HG03565 (cell line): ENCODE data around the gene ZDHHC6.
"Not testable (repeated sequence)": the region's sequence is repeated elsewhere in the genome, so short reads cannot be mapped to it uniquely, and the experiment has no call there.

Experiments used
- ATAC-seq: cut with Tn5 transposase; IDR thresholded peaks from one replicate; pipeline ENCODE4 v1.9.1; 2021; ENCODE audit warnings: mild to moderate bottlenecking, moderate library complexity; ENCODE audit not compliant: unreplicated experiment

ZDHHC6 gene

DNA sequence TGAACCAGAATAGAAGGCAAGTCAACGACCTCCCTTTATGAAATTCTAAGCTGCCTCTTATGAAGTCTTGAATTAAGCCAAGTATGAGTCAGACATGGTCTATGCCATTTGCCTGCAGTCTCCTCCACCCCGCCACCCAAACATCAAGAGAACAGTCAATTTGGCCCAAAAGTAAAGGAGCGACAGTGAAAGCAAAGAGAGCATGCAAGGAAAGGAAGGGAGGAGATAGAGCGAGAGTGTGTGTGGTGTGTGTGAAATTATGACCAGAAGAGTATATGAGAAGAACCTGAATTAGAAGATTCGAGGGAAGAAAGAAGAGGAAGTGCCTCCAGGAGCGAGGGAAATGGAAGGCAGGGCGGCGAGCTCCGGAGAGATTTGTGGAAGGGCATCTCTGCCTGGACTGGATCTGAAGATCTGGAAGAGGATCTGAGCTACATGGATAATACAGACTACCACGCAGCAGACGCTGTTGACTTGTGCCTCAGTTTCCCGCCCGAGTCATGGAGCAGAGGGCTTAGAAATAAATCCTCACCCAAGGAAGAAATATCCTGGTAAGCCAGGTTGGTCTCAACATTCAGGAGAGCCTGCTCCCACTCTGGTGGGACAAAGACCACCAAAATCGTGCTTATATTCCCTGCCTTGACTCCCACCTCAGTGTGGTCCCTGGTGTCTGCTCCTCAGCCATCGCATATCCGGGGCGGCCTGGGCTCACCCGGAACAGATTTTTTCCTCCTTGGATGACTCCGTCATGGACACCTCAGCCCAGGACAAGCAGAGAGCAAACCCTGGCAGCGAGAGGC lies 459 bp downstream of the ZDHHC6 start:
- ATAC-seq, result no peak

DNA sequence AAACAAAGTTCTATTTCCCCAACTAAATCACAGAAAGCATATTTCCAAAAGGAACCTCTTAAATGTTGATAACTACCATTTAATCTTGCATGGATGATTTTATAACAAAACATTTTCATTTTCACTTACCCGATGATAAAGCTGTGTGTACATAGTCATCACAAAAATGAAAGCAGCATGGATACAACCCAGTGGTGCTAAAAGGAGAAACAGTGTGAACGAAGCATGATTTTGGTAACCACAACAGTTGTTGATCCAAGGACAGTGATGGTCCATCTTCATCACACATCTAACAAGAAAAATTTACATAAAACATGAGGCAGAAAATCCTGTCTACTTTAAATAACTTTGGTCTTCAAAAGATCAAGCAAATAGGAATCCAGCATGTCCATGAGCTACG lies 4.7 kb downstream of the ZDHHC6 start:
- no peak for ATAC-seq

DNA sequence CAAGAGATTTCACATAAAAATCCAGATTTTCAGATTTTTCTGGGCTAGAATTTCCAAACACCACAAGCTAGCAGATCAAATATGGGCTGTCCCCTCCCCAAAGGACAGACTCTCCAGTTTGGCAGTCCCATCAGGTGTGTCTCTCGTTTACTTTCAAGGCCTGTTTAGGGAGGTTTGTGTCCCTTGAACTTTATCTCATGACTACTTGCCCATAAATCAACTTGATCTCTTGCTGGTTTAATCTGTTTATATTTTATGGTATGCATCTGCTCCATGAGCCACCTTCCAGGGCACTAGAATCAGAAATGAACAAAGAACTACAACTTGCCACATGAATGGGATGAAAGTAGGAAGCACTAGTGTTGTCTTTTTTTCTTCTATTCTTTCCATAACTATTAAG lies 5.2 kb downstream of the ZDHHC6 start:
- ATAC-seq, result no peak

DNA sequence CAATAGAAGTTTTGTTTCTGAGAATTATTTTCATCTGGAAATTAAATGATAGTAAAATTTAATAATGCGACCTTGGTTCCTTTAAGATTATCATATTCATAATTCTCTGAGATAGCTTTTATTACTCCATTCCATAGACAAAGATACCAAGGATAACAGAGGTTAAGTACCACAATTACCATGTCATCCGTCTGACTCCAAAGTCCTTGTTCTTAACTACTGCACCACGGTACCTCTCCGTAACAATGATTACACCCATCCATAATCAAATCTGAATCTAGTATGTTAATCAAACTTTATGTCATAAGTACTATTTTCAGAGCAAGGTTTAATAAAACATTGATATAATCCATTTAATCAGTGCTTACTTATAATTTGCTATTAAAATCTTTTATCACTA lies 8.4 kb downstream of the ZDHHC6 start:
- ATAC-seq, result no peak

DNA sequence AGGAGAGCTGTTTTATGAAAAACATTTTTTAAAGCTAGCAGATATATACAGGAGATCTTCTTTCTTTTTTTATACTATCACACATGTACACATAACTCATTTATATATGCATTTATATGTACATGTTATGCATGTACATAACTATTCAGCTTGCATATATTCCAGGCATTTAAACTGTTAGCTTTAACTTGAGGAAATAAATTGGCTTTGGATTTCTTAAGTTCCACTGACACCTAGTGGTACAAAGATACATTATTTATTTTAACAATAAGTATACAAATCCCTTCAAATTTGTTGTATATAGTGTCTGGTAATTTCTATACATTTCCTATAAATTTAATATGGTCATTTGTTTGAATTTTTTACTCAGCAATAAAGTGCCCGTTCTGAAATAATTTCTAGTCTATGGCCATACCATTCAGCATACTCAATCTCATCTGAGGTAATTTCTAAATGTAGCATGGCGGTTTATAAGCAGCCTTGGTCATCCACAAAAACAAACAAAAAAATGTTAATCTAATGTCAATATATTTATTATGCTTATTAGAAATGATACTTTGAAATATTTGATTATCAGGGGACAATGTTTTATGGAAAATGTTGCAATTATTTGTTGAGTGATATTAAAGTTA lies 11.6 kb downstream of the ZDHHC6 start:
- no peak for ATAC-seq

DNA sequence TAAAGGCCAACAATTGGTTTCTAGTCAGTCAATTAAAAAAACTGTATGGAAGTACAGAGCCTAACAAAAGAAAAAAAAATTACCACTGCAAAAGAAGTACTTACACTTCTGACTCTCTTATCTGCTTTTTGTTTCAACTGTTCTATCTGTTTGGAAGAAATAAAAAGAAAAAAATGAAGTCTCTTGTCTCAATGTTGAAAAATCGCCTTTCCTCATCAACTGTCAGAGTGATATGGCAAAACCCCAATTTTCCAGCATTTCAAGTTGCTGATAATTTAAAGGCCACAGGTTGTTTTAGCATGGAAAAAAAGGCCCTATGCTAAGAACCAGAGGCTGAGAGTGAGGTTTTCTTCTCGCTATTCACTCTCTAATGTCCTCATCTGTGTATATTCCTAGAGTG lies 13.6 kb downstream of the ZDHHC6 start:
- ATAC-seq, result no peak

DNA sequence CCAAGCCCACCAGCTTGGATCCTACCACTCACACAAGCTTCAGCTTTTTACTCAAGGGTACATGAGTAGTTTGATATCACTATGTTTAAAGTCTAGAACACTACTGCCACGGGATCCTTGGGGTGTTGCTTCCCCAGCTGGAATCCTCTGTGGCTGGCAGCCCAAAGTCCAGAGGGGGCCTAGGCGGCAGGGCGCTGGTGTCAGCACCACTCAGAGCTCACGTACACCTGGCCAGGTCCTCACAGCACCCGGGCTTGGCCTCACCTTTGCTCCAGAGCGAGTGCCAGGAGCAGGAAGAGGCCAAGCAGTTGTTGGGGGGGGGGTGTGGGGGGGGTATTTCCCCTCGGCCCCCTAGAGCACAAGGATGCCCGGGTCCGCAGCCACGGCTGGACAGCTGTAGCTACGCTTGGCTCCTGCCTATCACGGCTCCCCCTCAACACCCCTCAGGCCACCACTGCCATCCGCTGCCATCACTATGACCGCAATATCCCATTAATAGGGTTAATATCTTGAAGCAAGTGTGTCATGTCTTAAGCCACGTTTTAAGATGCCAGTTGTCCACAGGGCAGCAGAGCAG lies 17.0 kb downstream of the ZDHHC6 start:
- no peak for ATAC-seq

DNA sequence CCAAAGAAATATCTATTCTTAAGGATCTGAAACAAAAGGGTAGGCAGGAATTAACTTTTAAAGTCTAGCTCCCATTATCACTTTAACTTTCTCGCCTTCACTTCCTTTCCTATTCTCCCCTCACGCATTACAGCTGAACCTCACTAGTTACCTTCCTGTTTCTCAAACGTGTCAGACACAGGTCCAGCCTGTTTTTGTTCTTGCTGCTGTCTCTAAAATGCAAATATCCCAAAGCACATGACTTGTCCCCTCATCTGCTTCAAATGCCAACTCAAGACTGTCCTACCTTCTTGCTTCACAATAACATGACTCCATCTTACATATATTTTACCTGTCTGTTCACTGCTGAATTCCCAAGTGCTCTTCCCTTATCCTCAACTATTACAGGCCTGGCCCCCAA lies 17.6 kb downstream of the ZDHHC6 start:
- ATAC-seq, result no peak

DNA sequence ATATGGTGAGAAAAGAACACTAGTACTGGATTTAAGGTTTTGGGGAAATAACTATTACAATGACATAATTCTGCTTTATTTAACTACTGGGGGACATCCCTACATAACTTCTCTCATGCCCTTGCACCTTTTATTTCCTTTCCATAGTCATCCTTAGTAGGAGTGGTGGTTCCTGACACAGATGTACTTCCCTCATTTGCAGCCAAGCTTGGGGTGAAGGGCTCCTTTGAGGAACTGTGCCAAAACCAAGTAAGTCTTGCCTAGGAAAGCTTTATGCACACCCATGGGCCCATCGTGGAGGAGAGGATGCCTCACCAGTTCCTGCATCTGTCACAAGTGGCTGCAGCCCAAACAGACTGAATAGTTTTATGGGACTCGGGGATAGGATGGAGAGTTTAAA lies 20.6 kb downstream of the ZDHHC6 start:
- no peak for ATAC-seq

DNA sequence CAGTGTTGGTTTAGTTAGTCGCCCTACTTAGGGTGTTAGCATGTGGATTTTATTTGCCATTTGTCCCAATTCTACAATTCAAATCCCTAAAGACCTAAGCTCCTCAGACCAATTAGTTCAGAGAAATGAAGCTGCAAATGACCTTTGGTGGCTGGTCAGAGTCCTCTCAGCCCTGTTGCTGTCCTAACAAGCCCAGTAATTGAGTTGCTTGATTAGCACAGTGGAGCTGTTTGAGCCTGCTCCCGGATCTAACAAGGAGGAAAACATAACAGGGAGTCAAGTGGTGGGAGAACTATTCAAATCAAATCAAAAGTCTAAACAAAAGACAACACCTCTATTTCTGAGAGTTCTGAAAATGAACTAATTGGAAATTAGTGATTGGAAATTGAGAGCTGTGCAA lies 22.1 kb downstream of the ZDHHC6 start:
- ATAC-seq, result no peak

DNA sequence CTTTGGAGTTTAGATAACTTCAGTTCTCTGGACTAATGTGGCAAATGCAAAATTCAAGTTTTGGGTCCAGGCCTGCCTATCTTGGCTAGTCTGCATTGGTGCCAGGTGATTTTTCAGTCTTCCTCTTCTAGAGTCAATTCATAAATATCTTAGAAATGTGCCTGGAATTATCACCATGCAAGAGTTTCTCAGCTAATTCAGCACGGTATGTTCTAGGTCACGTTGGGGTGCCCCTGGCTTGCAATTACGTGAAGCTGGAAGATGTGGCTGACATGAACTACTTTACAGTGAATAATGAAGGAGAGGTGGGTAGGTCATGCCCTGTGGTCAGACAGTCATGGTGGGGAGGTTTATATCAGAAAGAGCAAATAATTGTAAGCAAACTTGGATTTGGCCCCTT lies 25.0 kb downstream of the ZDHHC6 start:
- no peak for ATAC-seq

DNA sequence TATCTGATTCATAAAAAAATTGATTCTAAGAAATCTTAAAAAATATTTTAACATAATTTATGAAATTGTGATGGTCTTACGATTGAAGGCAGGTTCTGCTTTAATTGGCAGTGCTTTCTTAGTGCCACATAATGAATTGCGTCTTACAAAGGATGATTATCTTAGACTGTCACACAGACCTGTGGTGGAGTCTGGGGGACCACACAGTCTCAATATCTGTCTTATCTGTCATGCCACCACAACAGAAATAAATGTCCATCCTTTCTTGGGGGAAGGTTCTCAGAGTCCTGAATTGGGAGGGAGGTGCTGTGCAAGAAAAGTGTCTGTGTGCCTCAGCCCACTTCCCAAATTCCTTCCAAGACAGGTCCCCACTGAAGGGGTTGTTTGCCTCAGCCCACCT lies 34.0 kb downstream of the ZDHHC6 start:
- no peak for ATAC-seq

DNA sequence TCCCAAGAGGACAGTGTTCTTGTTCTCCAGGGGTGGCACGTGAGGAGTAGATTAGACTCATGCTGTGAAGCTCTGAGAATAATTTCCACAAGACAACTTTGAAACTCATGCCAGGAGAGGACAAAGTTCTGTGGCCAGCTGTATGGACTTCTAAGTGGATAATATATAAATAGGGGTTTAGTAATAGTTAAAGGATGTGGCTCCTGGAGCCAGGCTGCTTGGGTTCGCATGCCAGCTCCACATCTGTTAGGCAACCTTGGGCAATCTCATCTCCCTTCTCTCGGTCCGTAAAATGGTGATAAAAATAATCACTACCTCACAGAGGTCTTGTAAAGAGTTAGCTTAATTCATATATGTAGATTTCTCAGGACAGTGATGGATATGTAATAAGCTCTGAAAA lies 37.0 kb downstream of the ZDHHC6 start:
- ATAC-seq, result no peak

DNA sequence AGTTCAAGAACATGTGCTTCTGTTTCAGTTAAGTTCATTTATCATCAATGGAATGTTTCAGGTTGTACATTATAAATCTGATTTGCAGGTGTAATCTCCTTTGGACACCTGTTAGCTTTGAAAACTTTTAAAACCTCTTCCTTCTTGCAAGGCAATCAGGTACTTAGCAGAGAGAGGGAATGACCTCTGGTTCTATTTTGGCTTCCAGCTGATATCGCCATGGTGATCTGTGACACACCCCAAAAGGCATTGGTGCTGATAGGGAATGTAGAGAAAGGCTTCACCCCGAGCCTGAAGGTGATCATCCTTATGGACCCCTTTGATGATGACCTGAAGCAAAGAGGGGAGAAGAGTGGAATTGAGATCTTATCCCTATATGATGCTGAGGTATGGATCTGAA lies 37.4 kb downstream of the ZDHHC6 start:
- no peak for ATAC-seq

DNA sequence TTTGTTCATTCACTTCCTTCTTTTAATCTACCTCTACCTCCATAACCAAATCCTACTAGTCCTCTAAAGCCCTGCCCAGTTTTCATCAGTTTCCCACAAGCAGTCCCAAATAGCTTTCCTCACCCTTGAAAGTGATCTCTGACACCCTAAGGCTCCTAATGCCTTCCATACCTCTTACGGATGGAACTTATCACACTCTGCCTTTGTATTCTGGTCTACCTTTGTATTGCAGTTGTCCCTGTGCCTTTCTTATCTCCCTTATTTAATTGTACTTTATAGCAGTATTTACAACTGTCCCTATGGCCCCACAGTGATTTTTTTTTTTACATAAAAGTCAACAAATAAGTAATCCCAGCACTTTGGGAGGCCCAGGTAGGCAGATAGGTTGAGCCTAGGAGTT lies 39.0 kb downstream of the ZDHHC6 start:
- no peak for ATAC-seq

DNA sequence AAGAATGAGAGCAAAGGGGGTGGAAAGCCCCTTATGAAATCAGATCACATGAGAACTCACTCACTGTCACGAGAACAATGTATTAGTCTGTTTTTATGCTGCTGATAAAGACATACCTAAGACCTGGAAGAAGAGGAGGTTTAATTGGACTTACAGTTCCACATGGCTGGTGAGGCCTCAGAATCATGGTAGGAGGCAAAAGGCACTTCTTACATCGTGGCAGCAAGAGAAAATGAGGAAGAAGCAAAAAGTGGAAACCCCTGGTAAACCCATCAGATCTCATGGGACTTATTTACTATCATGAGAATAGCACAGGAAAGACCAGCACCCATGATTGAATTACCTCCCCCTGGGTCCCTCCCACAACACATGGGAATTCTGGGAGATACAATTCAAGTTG lies 39.9 kb downstream of the ZDHHC6 start:
- not testable (repeated sequence) for ATAC-seq

DNA sequence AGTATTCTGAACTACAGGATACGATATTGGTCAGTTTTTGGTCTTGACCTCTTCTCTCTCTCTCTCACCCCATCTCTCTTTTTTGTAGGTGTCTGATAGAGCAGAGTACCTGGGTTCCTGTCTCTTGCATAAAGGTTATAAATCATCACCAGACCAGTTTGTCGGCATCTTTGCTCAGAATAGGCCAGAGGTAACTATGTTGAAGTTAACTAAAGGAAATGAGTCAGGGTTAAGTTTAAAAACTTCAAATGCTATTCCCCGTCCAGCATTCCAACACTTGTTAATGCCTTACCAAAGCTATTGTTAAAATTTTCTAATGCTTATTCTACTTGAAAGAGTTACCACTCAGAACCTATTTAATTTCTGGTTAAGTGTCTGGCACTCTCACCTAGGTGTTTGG lies 42.1 kb downstream of the ZDHHC6 start:
- ATAC-seq, result no peak

DNA sequence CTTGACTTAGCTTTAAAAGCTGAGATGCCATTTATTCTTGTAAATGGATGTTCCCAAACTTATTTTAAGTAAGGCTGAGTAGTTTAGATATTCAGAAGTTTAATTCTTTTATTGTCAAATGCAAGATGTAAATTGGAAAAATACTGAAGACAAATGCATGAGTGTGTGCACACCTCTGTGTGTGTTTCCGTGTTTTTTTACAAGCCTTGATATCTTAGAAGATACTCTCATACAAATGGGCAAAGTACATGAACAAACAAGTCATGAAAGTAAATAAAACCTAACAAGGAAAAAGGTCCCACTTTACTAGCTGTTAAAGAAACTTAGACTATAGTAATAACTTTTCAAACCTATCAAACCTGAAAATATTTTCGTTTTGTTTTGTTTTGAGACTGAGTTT lies 43.8 kb downstream of the ZDHHC6 start:
- ATAC-seq, result no peak

DNA sequence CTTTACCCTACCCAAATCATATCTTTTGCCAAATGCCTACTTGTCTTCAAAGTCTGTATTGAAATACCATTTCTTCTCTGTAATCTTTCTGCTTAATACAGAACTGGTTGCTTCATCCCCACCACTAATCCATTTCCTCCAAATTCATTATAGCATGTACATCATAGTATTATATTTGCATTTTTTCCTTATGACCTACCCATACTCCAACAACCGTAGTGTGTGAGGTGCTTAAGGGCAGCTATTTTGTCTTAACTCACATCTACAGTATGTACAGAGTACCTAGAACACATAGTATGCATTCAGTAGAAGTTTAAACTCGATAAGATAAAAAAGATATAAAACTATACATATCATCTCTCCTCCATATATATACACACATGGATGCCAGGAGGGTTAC lies 49.1 kb downstream of the ZDHHC6 start:
- ATAC-seq, result no peak

DNA sequence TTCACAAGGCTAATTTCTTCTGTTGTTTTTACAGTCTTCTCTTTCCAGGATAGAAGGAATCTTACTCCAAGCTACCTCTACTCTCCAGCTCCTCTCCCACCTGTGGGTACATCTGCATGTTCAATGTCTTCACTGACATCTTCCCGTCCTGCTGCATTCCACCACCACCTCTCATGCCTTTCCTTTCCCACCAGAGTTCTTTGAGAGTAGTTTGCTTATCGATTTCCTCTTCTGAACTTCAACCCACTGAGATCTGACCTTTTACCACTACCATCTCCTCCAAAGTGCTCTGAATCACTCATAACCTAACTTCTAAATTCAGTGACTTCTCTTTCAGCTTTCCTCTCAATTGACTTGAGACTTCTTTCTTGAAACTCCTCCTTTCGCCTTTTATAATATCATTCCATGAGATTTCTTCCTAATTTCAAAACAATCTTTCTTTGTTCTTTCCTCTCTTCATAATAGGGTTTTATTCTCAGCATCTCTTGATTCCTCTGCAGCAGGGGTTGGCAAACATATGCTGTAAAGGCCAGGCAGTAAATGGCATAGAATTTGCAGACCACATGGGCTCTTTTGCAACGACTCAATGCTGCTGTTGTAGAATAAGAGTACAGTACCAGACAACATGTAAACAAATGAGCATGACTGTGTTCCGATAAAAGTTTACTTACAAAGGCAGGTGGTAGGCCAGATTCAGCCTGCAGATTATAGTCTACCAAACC lies 50.7 kb downstream of the ZDHHC6 start:
- ATAC-seq, result no peak

DNA sequence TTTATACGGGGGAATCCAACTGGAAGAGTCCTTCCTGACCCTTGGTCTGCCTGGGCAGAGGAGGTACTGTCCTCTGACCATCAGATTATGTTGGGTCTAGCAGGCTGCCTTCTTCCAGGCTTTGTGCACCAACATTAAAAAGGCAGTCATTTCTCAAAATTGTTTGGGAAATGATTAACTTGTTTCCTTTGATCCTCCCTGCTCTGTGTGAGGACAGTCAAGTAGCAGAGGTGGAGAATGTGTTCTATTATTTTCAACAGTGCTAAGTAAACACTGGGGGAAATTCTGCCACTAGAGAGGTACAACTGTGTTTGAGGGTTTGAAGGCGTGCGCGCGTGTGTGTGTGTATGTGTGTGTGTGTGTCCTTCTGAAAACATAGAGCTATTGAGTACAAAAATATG lies 52.2 kb downstream of the ZDHHC6 start:
- ATAC-seq, result no peak

DNA sequence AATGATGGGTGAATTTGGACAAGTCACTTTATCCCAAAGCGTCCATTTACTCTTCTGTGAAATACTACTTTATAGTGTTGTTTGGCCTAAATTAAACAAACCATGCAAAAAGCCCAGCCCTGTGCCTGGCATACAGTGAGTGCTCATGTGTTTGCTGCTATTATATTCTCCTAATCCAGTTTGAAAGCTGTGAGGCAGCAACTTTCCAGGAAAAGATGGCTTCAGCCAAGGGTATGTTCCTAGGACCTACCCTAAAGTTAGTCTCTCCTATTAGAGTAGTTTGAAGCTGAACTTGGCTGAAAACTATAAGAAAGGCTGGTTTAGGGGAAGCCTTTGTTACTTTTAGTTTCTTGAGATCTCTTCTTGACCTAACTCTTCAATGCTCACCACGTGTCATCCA lies 52.9 kb downstream of the ZDHHC6 start:
- no peak for ATAC-seq
